Lower leg skin (tissue), 3 donors: ENCODE data around the gene CCDC8.

Experiments used
- CTCF ChIP-seq, 3 donors: fragments of 450-650 bp; IDR thresholded peaks; one replicate each; pipeline ENCODE4 v1.5.1; 2016; ENCODE audit warnings: antibody characterized with exemption in 3 of 3, mild to moderate bottlenecking in 3 of 3, moderate library complexity in 2 of 3
- POLR2A ChIP-seq, 2 donors: fragments of 450-650 bp; IDR thresholded peaks; one replicate each; pipeline ENCODE4 v1.6.1; 2016 to 2017; ENCODE audit warnings: antibody characterized with exemption in 2 of 2, mild to moderate bottlenecking in 1 of 2, moderate library complexity in 1 of 2

- no peak for TF ChIP-seq CTCF (IDR thresholded peaks at IDR 0.05)
- no peak for TF ChIP-seq POLR2A (IDR thresholded peaks at IDR 0.05)
These were observed 8.5 kb downstream of the CCDC8 start for GRCh38 chr19:46404753-46405468.
